T47D (cell line): Measurements from ENCODE around the gene STK24.

Experiments used
- DNase-seq, 2 experiments: peaks; one replicate each; pipeline versions ENCODE4 v3.0.0 to v3.0.0-alpha.2; 2011 to 2012; ENCODE audit warnings: low read depth in 1 of 2, low spot score in 1 of 2
- JUND ChIP-seq: IDR thresholded peaks from 2 replicates; pipeline ENCODE4 v1.6.1; 2012; ENCODE audit warnings: low read depth
- in situ Hi-C: cut with HindIII; loops from 2 replicates; pipeline ENCODE4 v1.10.0; 2016; ENCODE audit warnings: low sequenced_read_pairs, low pct_unique_long_range_greater_than_20kb

Gene STK24

DNA sequence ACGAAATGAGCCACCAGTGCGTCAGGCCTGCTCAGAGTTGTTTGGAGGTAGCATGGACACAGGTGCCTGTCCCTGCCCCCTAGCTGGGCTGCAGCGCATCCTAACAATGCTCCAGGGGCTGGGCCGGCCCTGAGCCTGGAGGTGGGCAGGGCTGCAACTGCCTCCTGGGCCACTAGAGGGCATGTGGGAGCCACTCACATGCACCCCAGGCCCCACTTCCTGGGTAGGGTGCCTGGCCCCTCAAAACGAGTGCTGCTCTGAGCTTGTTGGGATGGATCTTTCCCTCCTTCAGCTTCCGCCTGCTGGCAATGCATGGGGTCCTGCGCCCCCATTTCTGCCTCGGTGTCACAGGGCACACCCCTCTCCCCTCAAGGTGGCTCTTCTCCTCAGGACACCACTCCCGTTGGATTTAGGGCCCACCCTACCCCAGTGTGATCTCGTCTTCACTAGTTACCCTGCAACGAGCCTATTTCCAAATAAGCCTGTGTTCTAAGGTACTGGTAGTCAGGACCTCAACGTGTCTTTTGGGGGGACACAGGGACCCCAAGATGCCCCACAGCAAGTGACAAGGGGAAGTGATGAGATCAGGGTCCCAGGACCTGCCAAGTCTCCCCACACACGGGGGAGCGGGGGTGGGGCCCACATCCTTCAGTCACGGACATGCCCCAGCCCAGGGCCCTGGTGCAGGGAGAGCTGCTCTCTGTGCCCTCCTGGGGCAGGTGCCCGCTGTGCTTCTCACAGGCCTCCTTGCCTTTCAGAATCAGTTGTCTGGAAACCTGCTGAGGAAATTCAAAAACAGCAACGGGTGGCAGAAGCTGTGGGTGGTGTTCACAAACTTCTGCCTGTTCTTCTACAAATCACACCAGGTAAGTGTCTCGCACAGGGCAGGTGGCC is 131.3 kb downstream of the STK24 start:
- TF ChIP-seq JUND = no peak
- DNase-seq = peak; percentile 56 to 60
- in situ Hi-C loops = no loop called here

DNA sequence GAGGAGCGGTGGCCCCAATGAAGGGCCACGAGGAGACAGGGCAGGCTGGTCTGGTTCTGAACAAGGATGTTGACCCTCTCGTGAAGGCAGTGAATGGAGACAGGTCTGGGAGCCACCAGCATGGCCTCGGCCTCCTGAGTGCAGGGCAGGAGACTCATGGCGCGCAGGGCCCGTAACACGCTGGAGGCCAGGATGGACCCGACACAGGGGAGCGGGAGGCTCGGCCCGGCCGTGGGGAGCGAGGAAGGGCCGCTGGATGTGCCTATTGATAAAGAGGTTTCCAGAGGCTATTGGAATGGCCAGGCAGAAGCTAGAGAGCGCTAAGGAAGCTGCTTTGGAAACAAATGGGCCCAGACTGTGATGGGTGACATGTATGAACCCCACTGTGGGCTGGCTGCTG is 132.5 kb downstream of the STK24 start:
- TF ChIP-seq JUND = no peak
- in situ Hi-C loops = no loop called here
- no peak for DNase-seq

GRCh38 chr13:98443800-98444325 is 133.0 kb downstream of the STK24 start:
- TF ChIP-seq JUND = no peak
- DNase-seq = no peak
- in situ Hi-C loops = no loop called here

DNA sequence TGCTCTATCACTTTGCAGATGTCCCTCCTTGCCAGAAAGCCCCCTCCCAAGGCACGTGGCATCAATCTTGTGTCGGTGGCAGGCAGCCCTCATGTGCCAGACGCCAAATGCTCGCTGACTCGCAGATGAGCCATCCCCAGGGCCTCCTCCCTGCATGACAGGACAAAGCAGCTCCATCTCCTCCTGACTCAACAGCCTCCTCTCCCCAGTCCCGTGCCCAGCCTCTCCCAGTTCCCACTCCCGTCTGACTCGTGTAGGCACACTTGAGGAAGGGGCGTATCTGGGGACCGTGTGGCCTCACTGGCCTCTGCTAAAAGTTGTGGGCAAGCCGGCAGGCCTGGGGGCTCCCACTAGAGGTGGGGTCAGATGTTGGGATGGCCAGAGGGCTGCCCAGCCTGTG is 133.6 kb downstream of the STK24 start:
- DNase-seq = no peak
- no peak for TF ChIP-seq JUND
- in situ Hi-C loops = no loop called here

GRCh38 chr13:98442391-98443230 is 134.3 kb downstream of the STK24 start:
- no peak for TF ChIP-seq JUND
- DNase-seq = no peak
- in situ Hi-C loops = no loop called here

DNA sequence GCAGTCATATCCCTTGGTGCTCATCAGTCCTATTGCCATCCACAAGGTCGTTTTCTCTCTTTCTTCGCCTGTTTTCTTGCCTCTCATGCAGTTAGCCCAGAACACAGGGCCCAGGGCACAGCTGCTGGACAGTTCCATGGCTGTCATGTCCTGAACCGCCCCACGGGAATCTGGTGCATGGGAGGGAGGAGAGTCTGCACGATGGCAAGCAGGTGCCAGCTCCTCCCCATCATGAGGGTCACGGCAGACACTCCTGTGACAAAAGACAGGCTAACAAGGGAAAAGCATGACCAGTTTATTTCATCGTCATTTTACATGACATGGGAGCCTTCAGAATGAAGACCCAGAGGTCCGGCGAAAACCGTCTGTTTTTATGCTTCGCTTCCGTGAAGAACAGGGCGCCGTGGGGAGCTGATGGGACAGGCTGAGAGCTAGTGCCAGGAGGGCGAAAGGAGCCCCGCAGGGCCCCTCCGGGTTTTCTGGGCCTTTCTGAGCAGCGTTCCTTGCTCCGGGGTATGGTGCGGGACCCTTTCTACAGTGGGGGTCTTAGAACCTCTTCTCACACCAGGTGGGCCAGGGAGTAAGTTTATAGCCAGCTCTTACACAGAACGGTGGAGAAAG is 135.7 kb downstream of the STK24 start:
- in situ Hi-C loops = no loop called here
- TF ChIP-seq JUND = no peak
- DNase-seq = no peak

DNA sequence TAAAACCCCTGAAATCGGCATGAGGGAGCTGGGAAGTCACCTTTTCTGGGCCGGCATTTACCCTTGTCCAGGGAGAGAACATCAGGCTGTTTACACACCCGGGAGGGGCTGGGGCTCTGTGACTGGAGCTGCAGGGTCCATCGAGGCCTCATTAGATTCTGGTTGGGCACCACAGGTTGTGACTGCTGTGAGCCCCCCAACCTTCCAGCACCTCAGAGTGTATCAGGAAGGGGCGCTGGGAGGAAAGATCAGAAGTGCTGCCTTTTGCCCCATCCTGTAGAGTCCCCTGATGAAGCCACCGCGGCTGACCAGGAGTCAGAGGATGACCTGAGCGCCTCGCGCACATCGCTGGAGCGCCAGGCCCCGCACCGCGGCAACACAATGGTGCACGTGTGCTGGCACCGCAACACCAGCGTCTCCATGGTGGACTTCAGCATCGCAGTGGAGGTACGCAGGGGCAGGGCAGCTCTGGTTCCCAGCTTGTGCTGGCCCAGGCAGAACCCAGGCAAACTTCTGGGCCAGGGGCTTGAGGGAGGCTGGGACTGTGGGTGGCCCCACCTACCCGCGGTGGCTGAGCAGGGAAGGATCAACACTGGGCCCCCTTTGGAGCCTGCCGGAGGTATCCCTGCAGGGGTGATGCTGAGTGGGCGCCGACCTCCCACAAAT is 136.4 kb downstream of the STK24 start:
- TF ChIP-seq JUND = no peak
- no peak for DNase-seq
- in situ Hi-C loops = no loop called here

GRCh38 chr13:98439896-98440295 is 137.0 kb downstream of the STK24 start:
- in situ Hi-C loops = no loop called here
- DNase-seq = no peak
- no peak for TF ChIP-seq JUND

DNA sequence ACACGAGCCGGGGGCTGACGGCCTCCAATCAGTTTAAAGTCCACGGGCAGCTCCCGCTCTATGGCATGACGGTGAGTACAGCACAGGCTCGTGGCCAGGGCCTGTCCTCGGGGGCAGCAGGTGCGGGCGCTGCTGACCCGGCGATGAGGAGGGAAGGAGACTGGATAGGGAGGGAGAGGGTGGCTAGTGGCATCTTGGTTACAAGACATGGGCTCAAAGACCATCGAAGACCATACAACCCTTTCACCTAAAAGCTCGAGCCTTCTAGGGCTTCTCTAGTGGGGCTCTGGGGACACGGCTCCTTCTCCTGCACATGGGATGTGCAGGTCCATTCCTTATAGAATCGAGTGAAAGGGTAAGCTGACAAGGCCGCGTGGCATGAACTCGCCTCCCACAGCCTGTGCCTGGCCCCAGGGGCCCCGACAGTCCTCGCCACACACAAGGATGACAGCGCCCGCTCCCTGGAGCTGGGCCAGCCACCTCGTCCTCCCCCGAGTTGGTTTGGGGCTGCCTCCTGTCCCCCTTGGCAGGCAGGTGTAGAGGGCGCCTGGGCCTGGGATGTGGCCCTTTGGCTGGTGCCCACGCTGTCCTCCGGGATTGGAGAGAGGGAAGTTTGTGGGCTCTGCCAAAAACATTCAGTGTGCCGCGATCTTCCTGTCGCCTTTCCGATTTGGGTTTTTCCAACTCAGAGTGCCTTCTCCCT is 137.6 kb downstream of the STK24 start:
- no peak for DNase-seq
- TF ChIP-seq JUND = no peak
- in situ Hi-C loops = no loop called here

- in situ Hi-C loops = no loop called here
- TF ChIP-seq JUND = no peak
- no peak for DNase-seq
These were observed 138.4 kb downstream of the STK24 start for GRCh38 chr13:98438246-98439125.
